ENCODE results near the gene NMNAT2. TPM values are rescaled to one million over a fixed set of nuclear protein-coding genes. Genes with fewer than 3 reads are reported as not detected.

Gene NMNAT2
- total and polyA plus RNA-seq, 2 of the 13 experiments (the other 11 are each of a cell fraction or from before 2014, with no cell fraction given): not detected

- intact Hi-C loops (cut with micrococcal nuclease; ENCODE audit: unreplicated experiment): no loop called here
- DNase-seq (ENCODE audit: low spot score): no peak
- H3K4me3 ChIP-seq (replicated peaks in 1 of 3; ENCODE audit: insufficient read depth in 1 of 3, low read depth in 2 of 3, low read length in 3 of 3): no peak overlapping the region
- no peaks in the 10 kb centered on the region for H3K36me3 ChIP-seq (replicated peaks in 1 of 2; ENCODE audit: control insufficient read depth in 1 of 2, insufficient read depth in 2 of 2, low read length in 2 of 2)
- no peaks in the 10 kb centered on the region for H3K4me1 ChIP-seq (ENCODE audit: insufficient read depth, low read length)
- no peak overlapping the region for H3K9ac ChIP-seq (ENCODE audit: insufficient read depth, low read depth, low read length)
- no peaks in the 10 kb centered on the region for H3K9me3 ChIP-seq (ENCODE audit: low read length)
- H4K20me1 ChIP-seq (ENCODE audit: insufficient read depth, low read length): no peaks in the 10 kb centered on the region
- H3K27ac ChIP-seq (ENCODE audit: extremely low read length, insufficient read depth, low read length): no peak overlapping the region
- H3K4me2 ChIP-seq (ENCODE audit: low read depth, low read length): no peak overlapping the region
- CTCF ChIA-PET (ENCODE audit: low intra/inter-chr PET ratio, low total read pairs): no interaction called here
- in situ Hi-C loops (cut with HindIII; ENCODE audit: extremely low pct_ligation_motif_present, low pct_unique_long_range_greater_than_20kb): no loop called here
- TF ChIP-seq SKI (IDR thresholded peaks at IDR 0.05; ENCODE audit: partially characterized antibody): no peak
- TF ChIP-seq ZBTB43 (CRISPR knock-in tag; conservative IDR thresholded peaks at IDR 0.05): no peak
- no peak for TF ChIP-seq ARNT2 (CRISPR knock-in tag; IDR thresholded peaks at IDR 0.05; ENCODE audit: low read depth)
- no peak for TF ChIP-seq BATF2 (CRISPR knock-in tag; IDR thresholded peaks at IDR 0.05)
- TF ChIP-seq ZNF768 (CRISPR knock-in tag; IDR thresholded peaks at IDR 0.05): no peak
- TF ChIP-seq MAX (IDR thresholded peaks at IDR 0.05): no peak
- TF ChIP-seq ZHX1 (CRISPR knock-in tag; IDR thresholded peaks at IDR 0.05; ENCODE audit: low read depth): no peak
- TF ChIP-seq NR2F1 (CRISPR knock-in tag; IDR thresholded peaks at IDR 0.05): no peak
- no peak for TF ChIP-seq KLF6 (CRISPR knock-in tag; IDR thresholded peaks at IDR 0.05)
- no peak for TF ChIP-seq ZNF232 (CRISPR knock-in tag; IDR thresholded peaks at IDR 0.05; ENCODE audit: borderline replicate concordance)
- no peak for TF ChIP-seq HINFP (CRISPR knock-in tag; IDR thresholded peaks at IDR 0.05; ENCODE audit: low read depth)
- no peak for TF ChIP-seq PATZ1 (CRISPR knock-in tag; IDR thresholded peaks at IDR 0.05)
- TF ChIP-seq RXRA (CRISPR knock-in tag; IDR thresholded peaks at IDR 0.05): no peak
- H3K79me2 ChIP-seq (ENCODE audit: insufficient read depth, low read length): no peaks in the 10 kb centered on the region
- H2AFZ ChIP-seq (ENCODE audit: low read length): no peak overlapping the region
- POLR2A ChIA-PET: no interaction called here
- BruUV-seq (replicated peaks): no TSS peak
- FAIRE-seq: no peak
- no peak for ATAC-seq
- H3K27me3 ChIP-seq (ENCODE audit: control insufficient read depth in 1 of 2, insufficient read depth in 2 of 2, low read length in 2 of 2): peaks cover 0 to 2% of the 10 kb centered on the region in 2 experiments; a peak in 1 of 5 replicates
These were observed 6.5 kb upstream of the NMNAT2 start for GRCh38 chr1:183424691-183425090.

All from HepG2 (cell line).